Gastrocnemius medialis (tissue), 4 donors: ENCODE results near the gene PITX2.

Experiments
- POLR2A ChIP-seq, 2 donors: fragments of 450-650 bp; IDR thresholded peaks; one replicate each; pipeline ENCODE4 v1.6.1; 2017; ENCODE audit warnings: antibody characterized with exemption in 2 of 2, mild to moderate bottlenecking in 2 of 2, moderate library complexity in 2 of 2
- TF ChIP-seq, protein P1 (sequence below), 5 experiments: fragments of 450-650 bp in 3 of 5; fragments of 200-600 bp in 2 of 5; sonication (generic) in 2 of 5; IDR thresholded peaks in 4 of 5; conservative IDR thresholded peaks in 1 of 5; 1 replicate in 4 of 5; 2 replicates in 1 of 5; pipeline ENCODE4 v1.5.1; 2016 to 2019; ENCODE audit warnings: antibody characterized with exemption in 5 of 5, mild to moderate bottlenecking in 3 of 5, moderate library complexity in 3 of 5

DNA sequence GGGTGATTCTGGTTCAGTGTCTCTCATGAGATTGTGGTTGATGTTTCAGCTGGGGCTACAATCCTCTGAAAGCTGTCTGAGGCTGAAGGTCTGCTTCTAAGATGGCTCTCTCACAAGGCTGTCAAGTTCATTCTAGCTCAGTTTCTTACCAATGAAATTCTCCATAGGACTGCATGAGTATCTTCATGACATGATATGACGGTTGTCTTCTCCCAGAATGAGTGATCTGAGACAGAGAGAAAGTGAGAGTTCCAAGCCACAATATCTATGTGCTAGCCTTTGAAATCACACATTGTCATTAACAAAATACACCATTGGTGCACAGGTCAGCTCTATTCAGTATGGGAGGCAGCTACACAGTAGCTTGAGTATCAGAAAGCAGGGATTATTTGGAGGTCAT, 27.3 kb downstream of the PITX2 start:
- TF ChIP-seq, protein P1, sequence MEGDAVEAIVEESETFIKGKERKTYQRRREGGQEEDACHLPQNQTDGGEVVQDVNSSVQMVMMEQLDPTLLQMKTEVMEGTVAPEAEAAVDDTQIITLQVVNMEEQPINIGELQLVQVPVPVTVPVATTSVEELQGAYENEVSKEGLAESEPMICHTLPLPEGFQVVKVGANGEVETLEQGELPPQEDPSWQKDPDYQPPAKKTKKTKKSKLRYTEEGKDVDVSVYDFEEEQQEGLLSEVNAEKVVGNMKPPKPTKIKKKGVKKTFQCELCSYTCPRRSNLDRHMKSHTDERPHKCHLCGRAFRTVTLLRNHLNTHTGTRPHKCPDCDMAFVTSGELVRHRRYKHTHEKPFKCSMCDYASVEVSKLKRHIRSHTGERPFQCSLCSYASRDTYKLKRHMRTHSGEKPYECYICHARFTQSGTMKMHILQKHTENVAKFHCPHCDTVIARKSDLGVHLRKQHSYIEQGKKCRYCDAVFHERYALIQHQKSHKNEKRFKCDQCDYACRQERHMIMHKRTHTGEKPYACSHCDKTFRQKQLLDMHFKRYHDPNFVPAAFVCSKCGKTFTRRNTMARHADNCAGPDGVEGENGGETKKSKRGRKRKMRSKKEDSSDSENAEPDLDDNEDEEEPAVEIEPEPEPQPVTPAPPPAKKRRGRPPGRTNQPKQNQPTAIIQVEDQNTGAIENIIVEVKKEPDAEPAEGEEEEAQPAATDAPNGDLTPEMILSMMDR (IDR thresholded peaks at IDR 0.05 in 4 of 5, conservative IDR thresholded peaks at IDR 0.05 in 1 of 5) = no peak
- no peak for TF ChIP-seq POLR2A (IDR thresholded peaks at IDR 0.05)
